GM12892 (cell line): Measurements from ENCODE around the gene SPANXA1. TPM values are rescaled to one million over a fixed set of nuclear protein-coding genes. Genes with fewer than 3 reads are reported as not detected.
"Not testable (repeated sequence)": the region's sequence is repeated elsewhere in the genome, so short reads cannot be mapped to it uniquely, and the experiment has no call there.

Experiments used
- DNase-seq: peaks from one replicate; pipeline ENCODE4 v3.0.0; 2011; ENCODE audit not compliant: insufficient read length
- FAIRE-seq: peaks from 2 replicates; lab custom pipeline; 2011; peaks lifted over from hg19 to GRCh38; lab: Jason Lieb, UNC
- POLR2A ChIP-seq: IDR thresholded peaks from 2 replicates; pipeline ENCODE4 v1.6.1; 2011; ENCODE audit warnings: low read depth, low read length, control low read depth
- POLR2AphosphoS5 ChIP-seq: IDR thresholded peaks from 2 replicates; pipeline ENCODE4 v1.6.1; 2011; ENCODE audit warnings: low read depth, low read length, control low read depth
- TAF1 ChIP-seq: IDR thresholded peaks from 2 replicates; pipeline ENCODE4 v1.6.1; 2011; ENCODE audit warnings: low read depth, mild to moderate bottlenecking, control low read depth, low read length, borderline replicate concordance
- polyA plus RNA-seq: library from polyadenylated mRNA; unstranded; fragments of >200 nt; gene quantifications from one replicate; pipeline ENCODE4 v1.2.1, GENCODE V29; 2012; ENCODE audit warnings: missing spikeins, inconsistent platforms; ENCODE audit not compliant: missing spikeins

SPANXA1 gene, protein sequence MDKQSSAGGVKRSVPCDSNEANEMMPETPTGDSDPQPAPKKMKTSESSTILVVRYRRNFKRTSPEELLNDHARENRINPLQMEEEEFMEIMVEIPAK
- not detected for polyA plus RNA-seq

DNA sequence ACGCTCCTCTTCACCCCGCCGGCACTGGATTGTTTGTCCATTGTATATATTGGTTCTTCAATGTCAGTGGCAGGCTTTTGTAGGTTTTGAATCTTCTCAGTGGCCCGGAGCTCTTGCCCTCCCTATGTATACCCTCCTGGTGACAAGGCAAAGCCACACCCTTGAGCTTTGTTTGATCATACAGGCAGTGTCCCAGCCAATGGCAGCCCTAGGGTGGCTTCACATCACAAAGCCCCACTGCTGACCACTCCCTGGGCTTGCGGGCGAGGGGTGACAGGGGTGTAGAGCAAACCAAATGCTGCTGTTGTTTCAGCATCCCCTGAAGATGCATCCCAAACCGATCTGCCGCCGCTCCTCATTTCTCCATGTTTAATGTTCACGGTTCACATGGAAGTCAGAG lies at the start of gene SPANXA1:
SPANXA1 (minus strand) TSS at position 101 of the 400 bp plus-strand sequence; CDS start at position 41, 60 bp downstream.
- not testable (repeated sequence) for DNase-seq, FAIRE-seq

DNA sequence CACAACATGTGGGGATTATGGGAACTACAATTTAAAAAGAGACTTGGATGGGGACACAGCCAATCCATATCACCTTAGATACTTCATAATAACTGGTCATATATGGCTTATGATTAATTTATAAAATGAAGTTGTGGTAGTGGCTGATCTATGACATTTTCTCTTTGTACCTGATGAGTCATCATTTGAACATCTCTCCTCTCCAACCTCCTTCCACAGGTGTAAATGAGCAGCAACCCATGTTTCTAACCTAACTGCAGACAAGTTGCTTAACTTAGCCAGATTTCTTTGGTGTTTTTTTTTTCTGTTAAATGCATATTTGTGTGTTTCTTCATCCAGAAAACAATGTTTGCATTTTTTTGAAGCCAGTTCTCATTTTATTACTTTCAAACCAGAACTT lies 47.6 kb upstream of the SPANXA1 start:
- DNase-seq, result no peak
- TF ChIP-seq POLR2AphosphoS5 (no peak), POLR2A (no peak), TAF1 (no peak)
- no peak for FAIRE-seq

DNA sequence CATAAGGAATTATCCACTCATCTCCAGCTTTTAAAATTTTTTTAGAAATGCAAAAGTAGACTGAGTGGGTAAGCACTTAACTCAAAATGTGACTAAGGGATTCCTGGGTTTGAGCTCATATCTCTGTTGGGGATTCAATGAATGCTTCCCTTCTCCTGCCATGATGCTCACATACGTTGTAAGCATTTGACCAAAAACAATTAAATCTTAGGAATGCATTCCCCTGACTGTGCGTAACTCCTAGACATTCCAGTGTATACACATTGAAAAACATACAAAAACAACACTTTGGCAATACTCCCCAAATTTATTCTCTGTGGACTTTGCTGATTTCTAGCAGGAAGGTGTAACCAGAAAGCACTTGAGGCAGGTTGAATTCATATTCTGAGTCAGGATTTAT lies 34.8 kb upstream of the SPANXA1 start:
- TF ChIP-seq TAF1, result no peak
- TF ChIP-seq POLR2AphosphoS5, result no peak
- TF ChIP-seq POLR2A, result no peak
- DNase-seq, result no peak
- no peak for FAIRE-seq

DNA sequence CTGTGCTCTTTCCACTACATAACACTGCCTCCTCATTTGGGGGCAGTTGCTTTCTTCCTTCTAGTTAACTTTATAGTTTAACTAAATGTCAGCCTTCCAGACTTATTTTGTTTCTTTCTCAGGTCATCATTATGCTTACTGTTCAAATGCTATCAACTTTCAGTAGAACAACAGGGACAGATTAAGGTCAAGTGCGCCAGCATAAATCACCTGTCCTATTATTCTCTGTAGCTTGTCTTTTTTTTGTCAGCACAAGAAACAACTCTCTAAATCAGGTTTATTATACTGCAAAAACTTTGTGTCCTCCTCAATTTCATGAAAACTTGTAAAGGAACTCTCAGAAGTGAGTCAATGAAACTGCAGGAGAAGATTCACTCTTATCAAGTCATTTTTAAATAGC lies 24.6 kb upstream of the SPANXA1 start:
- FAIRE-seq (no peak), DNase-seq (no peak)
- TF ChIP-seq POLR2A (no peak), POLR2AphosphoS5 (no peak), TAF1 (no peak)

DNA sequence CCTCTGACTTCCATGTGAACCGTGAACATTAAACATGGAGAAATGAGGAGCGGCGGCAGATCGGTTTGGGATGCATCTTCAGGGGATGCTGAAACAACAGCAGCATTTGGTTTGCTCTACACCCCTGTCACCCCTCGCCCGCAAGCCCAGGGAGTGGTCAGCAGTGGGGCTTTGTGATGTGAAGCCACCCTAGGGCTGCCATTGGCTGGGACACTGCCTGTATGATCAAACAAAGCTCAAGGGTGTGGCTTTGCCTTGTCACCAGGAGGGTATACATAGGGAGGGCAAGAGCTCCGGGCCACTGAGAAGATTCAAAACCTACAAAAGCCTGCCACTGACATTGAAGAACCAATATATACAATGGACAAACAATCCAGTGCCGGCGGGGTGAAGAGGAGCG lies 4.9 kb upstream of the SPANXA1 start, which contains the start of gene SPANXA2:
SPANXA2 (plus strand) TSS at position 301 of the 400 bp plus-strand sequence; CDS start at position 361, 60 bp downstream.
- not testable (repeated sequence) for FAIRE-seq, DNase-seq

DNA sequence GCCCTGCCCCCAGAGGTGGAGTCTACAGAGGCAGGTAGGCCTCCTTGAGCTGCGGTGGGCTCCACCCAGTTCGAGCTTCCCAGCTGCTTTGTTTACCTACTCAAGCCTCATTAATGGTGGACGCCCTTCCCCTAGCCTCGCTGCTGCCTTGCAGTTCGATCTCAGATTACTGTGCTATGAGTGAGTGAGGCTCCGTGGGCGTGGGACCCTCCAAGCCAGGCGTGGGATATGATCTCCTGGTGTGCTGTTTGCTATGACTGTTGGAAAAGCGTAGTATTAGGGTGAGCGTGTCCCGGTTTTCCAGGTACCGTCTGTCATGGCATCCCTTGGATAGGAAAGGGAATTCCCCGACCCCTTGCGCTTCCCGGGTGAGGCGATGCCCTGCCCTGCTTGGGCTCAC lies 42.0 kb downstream of the SPANXA1 start:
- not testable (repeated sequence) for DNase-seq, FAIRE-seq
